Heart left ventricle (tissue), 13 donors: ENCODE measurements around the gene SIGLEC8.

Experiments used
- POLR2A ChIP-seq, 2 donors: fragments of 450-650 bp; IDR thresholded peaks; one replicate each; pipeline ENCODE4 v1.6.1; 2017; ENCODE audit warnings: antibody characterized with exemption in 2 of 2, mild to moderate bottlenecking in 2 of 2, moderate library complexity in 2 of 2
- TF ChIP-seq, protein P1 (sequence below), 12 donors: fragments of 200-600 bp; sonication (generic) in 4 of 12; IDR thresholded peaks; one replicate each; pipeline versions ENCODE4 v1.5.0 to v1.8.0; 2018 to 2022; ENCODE audit warnings: antibody characterized with exemption in 12 of 12, mild to moderate bottlenecking in 5 of 12
- donor health status: ischemic (EF 13 %, LVEDD 7.1; RV severe dilation, severe dysfunction).
- donor health status: DM: no; HTN: yes; CAD: no.
- donor health status: DM: no; HTN: no; CAD: no.
- donor health status: ischemic (EF 25% LVEDD 6.9; RV normal size, moderate dysfunction).
- donor health status: ischemic (EF 25% LVEDD 5.7; RV mildly dilated, moderate dysfunction).
- donor health status: ischemic (EF 35%, LVEDD 5.7; RV mildly dilated, moderate dysfunction).
- donor health status: nonischemic (EF 11% LVEDD 7.7; RV severe dilation, severe dysfunction).
- donor health status: DM: yes; HTN: yes; CAD: no.
- donor health status: PGD.
- donor health status: ischemic (EF 29% LVEDD 5.4; RV normal size, mild dysfunction).
- donor health status: nonischemic (EF 23%, LVEDD 6.1; RV moderate dilation, normal function).

DNA sequence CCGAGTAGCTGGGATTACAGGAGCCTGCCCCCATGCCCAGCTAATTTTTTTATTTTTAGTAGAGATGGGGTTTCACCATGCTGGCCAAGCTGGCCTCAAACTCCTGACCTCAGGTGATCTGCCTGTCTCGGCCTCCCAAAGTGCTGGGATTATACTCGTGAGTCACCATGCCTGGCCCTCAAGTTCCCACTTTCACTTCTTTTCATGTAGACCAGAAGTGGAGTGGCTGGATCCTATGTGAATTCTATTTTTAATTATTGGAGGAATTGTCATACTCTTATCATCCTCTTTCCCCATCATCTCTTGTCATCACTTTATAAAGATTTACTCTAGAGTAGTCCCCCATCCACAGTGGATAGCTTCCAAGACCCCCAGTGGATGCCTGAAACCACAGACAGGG is 28.0 kb downstream of the SIGLEC8 start:
- TF ChIP-seq, protein P1, sequence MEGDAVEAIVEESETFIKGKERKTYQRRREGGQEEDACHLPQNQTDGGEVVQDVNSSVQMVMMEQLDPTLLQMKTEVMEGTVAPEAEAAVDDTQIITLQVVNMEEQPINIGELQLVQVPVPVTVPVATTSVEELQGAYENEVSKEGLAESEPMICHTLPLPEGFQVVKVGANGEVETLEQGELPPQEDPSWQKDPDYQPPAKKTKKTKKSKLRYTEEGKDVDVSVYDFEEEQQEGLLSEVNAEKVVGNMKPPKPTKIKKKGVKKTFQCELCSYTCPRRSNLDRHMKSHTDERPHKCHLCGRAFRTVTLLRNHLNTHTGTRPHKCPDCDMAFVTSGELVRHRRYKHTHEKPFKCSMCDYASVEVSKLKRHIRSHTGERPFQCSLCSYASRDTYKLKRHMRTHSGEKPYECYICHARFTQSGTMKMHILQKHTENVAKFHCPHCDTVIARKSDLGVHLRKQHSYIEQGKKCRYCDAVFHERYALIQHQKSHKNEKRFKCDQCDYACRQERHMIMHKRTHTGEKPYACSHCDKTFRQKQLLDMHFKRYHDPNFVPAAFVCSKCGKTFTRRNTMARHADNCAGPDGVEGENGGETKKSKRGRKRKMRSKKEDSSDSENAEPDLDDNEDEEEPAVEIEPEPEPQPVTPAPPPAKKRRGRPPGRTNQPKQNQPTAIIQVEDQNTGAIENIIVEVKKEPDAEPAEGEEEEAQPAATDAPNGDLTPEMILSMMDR (IDR thresholded peaks at IDR 0.05) = no peak
- TF ChIP-seq POLR2A (IDR thresholded peaks at IDR 0.05) = no peak
